GM12865 (cell line): Measurements from ENCODE around the gene SBNO2.

Experiments
- DNase-seq: peaks from one replicate; pipeline ENCODE4 v3.0.0; 2010; ENCODE audit warnings: low read depth
- H3K4me3 ChIP-seq: 2 replicates; pipeline ENCODE4 v1.5.1; 2011; ENCODE audit warnings: mild to moderate bottlenecking, low read depth, low read length, control low read depth
- CTCF ChIP-seq: IDR thresholded peaks from 2 replicates; pipeline ENCODE4 v1.5.1; 2011; ENCODE audit warnings: low read length, control low read depth, low read depth, inconsistent platforms; ENCODE audit not compliant: insufficient read depth; ENCODE audit errors: missing control alignments

SBNO2 gene

GRCh38 chr19:1149259-1150045, 24.6 kb downstream of the SBNO2 start:
- no peak overlapping the region for H3K4me3 ChIP-seq
- no peak for TF ChIP-seq CTCF
- DNase-seq, result no peak

GRCh38 chr19:1147934-1148549, 26.0 kb downstream of the SBNO2 start:
- H3K4me3 ChIP-seq, result no peak overlapping the region
- TF ChIP-seq CTCF, result no peak
- no peak for DNase-seq

GRCh38 chr19:1146858-1147780, 26.9 kb downstream of the SBNO2 start:
- H3K4me3 ChIP-seq, result no peak overlapping the region
- DNase-seq, result no peak
- no peak for TF ChIP-seq CTCF

DNA sequence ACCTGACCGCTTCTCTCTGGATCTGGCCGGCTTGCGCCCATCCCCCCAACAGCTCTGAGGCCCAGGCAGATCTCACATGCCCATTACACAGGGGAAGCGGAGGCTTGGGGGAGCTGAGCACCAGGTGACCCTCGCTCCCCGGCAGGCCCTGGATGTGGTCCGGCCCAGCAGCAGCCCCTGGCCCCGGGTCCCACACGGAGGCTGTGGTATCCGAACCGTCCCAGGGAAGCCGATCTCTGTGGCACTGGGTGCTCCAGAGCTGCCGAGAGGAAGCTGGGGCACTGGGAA, 27.7 kb downstream of the SBNO2 start:
- no peak overlapping the region for H3K4me3 ChIP-seq
- TF ChIP-seq CTCF, result no peak
- DNase-seq, result no peak

DNA sequence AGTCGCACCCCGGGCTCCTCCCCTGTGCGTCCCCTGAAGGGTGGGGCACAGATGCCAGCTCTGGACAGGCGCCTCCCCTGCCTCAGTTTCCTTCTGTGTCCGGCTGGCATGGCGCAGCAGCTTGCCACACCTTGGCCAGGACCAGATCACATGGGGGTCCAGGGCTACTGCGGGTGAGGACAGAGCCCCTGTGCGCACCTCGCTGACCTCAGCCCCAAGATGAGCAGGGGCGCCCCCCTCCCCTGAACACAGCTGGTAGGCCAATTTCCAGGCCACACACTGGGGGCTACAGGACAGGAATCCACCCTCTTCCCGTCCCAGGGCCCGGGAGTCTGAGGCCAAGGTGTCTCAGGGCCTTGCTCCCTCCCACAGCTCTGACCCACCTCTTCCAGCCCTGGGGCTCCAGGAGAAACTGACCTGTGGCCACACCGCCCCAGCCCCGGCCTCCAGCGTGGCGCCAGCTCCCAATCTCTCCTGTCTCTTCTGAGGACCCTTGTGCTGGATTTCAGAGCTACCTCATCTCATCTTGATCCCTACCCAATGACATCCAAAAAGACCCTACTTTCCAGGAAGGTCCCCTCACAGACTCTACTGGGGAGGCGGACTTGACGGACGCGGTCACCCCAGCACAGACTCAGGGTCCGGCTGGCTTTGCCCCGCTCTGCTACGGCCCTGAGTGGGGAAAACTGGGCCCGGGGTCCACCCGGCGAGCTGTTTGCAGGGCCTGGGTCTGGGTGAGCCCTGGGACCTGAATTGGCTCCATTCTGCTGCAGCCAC, 28.2 kb downstream of the SBNO2 start:
- DNase-seq, result no peak
- no peak overlapping the region for H3K4me3 ChIP-seq
- no peak for TF ChIP-seq CTCF

DNA sequence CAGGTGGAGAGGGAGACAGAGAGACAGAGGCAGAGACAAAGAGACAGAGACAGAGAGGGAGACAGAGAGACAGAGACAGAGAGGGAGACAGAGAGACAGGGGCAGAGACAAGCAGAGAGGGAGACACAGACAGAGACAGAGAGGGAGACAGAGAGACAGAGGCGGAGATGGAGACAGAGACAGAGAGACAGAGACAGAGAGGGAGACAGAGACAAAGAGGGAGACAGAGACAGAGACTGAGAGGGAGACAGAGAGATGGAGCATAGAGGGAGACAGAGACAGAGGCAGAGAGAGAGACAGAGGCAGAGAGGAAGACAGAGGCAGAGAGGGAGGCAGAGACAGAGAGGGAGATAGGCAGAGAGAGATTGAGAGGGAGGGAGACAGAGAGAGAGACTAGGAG, 29.3 kb downstream of the SBNO2 start:
- no peak overlapping the region for H3K4me3 ChIP-seq
- DNase-seq, result no peak
- TF ChIP-seq CTCF, result no peak
